Measurements from ENCODE around the gene AKNA.

GRCh38 chr9:114390952-114391351 is 3.2 kb upstream of the AKNA start:
- TF ChIP-seq GATA2 (IDR thresholded peaks at IDR 0.05; ENCODE audit: low read depth, low read length): no peak
- no peak for TF ChIP-seq GATA3 (IDR thresholded peaks at IDR 0.05; ENCODE audit: low read depth, low read length)

All from SH-SY5Y (cell line).